Stomach (tissue), 9 donors: ENCODE results near the gene HASPIN. TPM values are rescaled to one million over a fixed set of nuclear protein-coding genes. Genes with fewer than 3 reads are reported as not detected.
"Not testable (repeated sequence)": the region's sequence is repeated elsewhere in the genome, so short reads cannot be mapped to it uniquely, and the experiment has no call there.

Experiments
- DNase-seq, 2 donors: peaks; one replicate each; pipeline versions ENCODE4 v3.0.0 to v3.0.0-alpha.2; 2013 to 2019
- H3K27ac ChIP-seq, 5 donors: fragments of 200-600 bp in 4 of 5; sonication (generic) in 4 of 5; one replicate each; pipeline ENCODE4 v1.5.1; 2013 to 2019; ENCODE audit warnings: mild to moderate bottlenecking in 1 of 5, moderate library complexity in 1 of 5
- H3K27me3 ChIP-seq, 3 donors: fragments of 200-600 bp; sonication (generic); one replicate each; pipeline ENCODE4 v1.5.1; 2017 to 2019; ENCODE audit warnings: mixed run types in 1 of 3
- H3K36me3 ChIP-seq, 4 donors: fragments of 200-600 bp; sonication (generic); 1 replicate in 3 of 4; 2 replicates in 1 of 4; pipeline ENCODE4 v1.5.1; 2016 to 2019
- H3K4me1 ChIP-seq, 4 donors: fragments of 200-600 bp; sonication (generic); one replicate each; pipeline ENCODE4 v1.5.1; 2016 to 2019
- H3K4me3 ChIP-seq, 4 donors: fragments of 200-600 bp; sonication (generic) in 3 of 4; one replicate each; pipeline ENCODE4 v1.5.1; 2016 to 2019; ENCODE audit warnings: mild to moderate bottlenecking in 1 of 4
- H3K9me3 ChIP-seq, 4 donors: fragments of 200-600 bp; sonication (generic); one replicate each; pipeline ENCODE4 v1.5.1; 2016 to 2019
- CTCF ChIP-seq, 7 experiments: fragments of 450-650 bp in 4 of 7; fragments of 200-600 bp in 3 of 7; sonication (generic) in 3 of 7; IDR thresholded peaks; one replicate each; pipeline ENCODE4 v1.5.1; 2016 to 2019; ENCODE audit warnings: antibody characterized with exemption in 7 of 7, control low read depth in 2 of 7, mild to moderate bottlenecking in 1 of 7
- EP300 ChIP-seq: sonication (generic); formaldehyde crosslinking; IDR thresholded peaks from one replicate; pipeline ENCODE4 v1.6.1; 2017; ENCODE audit warnings: antibody characterized with exemption
- POLR2A ChIP-seq, 4 donors: fragments of 450-650 bp; IDR thresholded peaks; one replicate each; pipeline ENCODE4 v1.6.1; 2016; ENCODE audit warnings: antibody characterized with exemption in 4 of 4, control low read depth in 2 of 4, mild to moderate bottlenecking in 1 of 4, moderate library complexity in 1 of 4
- POLR2AphosphoS5 ChIP-seq, 3 donors: sonication (generic); formaldehyde crosslinking; IDR thresholded peaks; one replicate each; pipeline ENCODE4 v1.6.1; 2016; ENCODE audit warnings: antibody characterized with exemption in 3 of 3
- WGBS, 5 donors: extraction: QIAGEN DNeasy Blood & Tissue Kit in 3 of 5; methylation state at CpG; one replicate each; pipeline versions ENCODE4 v1.1.5 to v1.1.7; 2013 to 2018; 5-methylcytosine and 5-hydroxymethylcytosine counted together
- intact Hi-C: fragments of 100-400 bp; cut with DNase I; formaldehyde crosslinking; loops from one replicate; pipeline ENCODE4 v1.15.1; 2023; ENCODE audit warnings: low total_unique reads
- polyA plus RNA-seq, 3 donors: library from polyadenylated mRNA; stranded (reverse); fragments of 200-250 nt; gene quantifications; one replicate each; pipeline ENCODE4 v1.2.3, GENCODE V29; 2013
- total RNA-seq, 5 donors: library from RNA; depleted of rRNA; stranded (reverse); fragments of >200 nt; gene quantifications; one replicate each; pipeline versions ENCODE4 v1.1.0 to v1.2.3, GENCODE V29; 2014 to 2016
- donor health status: healthy with polysubstance abuse.
- donor health status: Bipolar disorder and iron deficiency.
- donor health status: healthy.

Gene HASPIN
- total and polyA plus RNA-seq, 8 donors, result 0.30 to 0.89 (median 0.68) TPM; not detected in 3

- 1 to 4% (median 2%) methylated on average over 9 to 13 of the region's 13 CpGs for WGBS, 5 donors
- H3K4me1 ChIP-seq, result peaks cover 25 to 56% (median 43%) of the 10 kb centered on the region in 4 donors
- TF ChIP-seq POLR2AphosphoS5 (IDR thresholded peaks at IDR 0.05), result no peak
- TF ChIP-seq CTCF (IDR thresholded peaks at IDR 0.05), result no peak
- no peak for TF ChIP-seq EP300
- no peak for TF ChIP-seq POLR2A (IDR thresholded peaks at IDR 0.05)
- H3K27ac ChIP-seq, result peak overlapping the region; percentile 83 to 94 (median 92)
- intact Hi-C loops, result no loop called here
- H3K36me3 ChIP-seq, result peaks cover 11 to 39% (median 22%) of the 10 kb centered on the region in 4 donors
- H3K4me3 ChIP-seq, result peak overlapping the region; percentile 74 to 97 (median 88)
- no peak for DNase-seq
- no peaks in the 10 kb centered on the region for H3K9me3 ChIP-seq
- H3K27me3 ChIP-seq, result no peaks in the 10 kb centered on the region
Observed at GRCh38 chr17:3723188-3723555, 531 bp upstream of the HASPIN start.

DNA sequence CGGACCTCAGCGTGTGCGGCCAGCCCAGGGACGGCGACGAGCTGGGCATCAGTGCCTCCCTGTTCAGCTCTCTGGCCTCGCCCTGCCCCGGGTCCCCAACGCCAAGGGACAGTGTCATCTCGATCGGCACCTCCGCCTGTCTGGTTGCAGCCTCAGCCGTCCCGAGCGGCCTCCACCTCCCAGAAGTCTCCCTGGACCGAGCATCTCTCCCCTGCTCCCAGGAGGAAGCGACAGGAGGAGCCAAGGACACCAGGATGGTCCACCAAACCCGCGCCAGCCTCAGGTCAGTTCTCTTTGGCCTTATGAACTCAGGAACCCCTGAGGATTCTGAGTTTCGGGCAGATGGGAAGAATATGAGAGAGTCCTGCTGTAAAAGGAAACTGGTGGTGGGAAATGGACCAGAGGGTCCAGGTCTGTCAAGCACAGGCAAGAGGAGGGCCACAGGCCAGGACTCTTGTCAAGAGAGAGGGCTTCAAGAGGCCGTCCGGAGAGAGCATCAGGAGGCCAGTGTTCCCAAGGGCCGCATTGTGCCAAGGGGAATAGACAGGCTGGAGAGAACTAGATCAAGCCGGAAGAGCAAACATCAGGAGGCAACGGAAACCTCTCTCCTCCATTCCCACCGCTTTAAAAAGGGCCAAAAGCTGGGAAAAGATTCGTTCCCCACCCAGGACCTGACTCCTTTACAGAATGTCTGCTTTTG lies 825 bp downstream of the HASPIN start:
- TF ChIP-seq EP300 (no peak), CTCF (IDR thresholded peaks at IDR 0.05) (no peak), POLR2AphosphoS5 (IDR thresholded peaks at IDR 0.05) (no peak), POLR2A (IDR thresholded peaks at IDR 0.05) (no peak)
- intact Hi-C loops, result no loop called here
- Histone ChIP-seq H3K4me3 (peak overlapping the region; percentile 74 to 97 (median 88)), H3K36me3 (peaks cover 7 to 26% (median 9%) of the 10 kb centered on the region in 4 donors), H3K27ac (peak overlapping the region in 3 of 5 donors; percentile 83 to 92 (median 91)), H3K27me3 (no peaks in the 10 kb centered on the region), H3K9me3 (no peaks in the 10 kb centered on the region), H3K4me1 (peaks cover 23 to 51% (median 40%) of the 10 kb centered on the region in 4 donors)
- WGBS, 5 donors, result 16 to 27% (median 18%) methylated on average over 19 to 27 of the region's 27 CpGs
- DNase-seq, result no peak

DNA sequence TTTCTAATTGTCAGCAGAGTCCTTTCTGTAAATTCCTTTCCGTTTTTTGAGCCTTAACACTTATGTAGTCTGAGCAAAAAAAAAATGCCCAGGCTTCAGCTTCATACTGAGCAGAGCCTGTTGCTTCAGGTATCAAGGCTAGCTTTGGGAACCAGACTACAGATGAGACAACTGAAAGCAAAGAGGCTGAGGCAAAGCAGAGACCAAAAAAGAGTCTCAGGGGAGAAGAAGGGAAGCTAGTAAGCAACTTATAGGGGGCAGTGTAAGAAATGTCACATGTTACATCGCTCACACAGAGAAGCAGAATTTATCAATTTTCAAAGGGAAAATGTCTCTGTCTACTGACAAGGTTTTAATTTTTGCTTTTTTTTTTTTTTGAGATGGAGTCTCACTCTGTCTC lies 3.3 kb downstream of the HASPIN start:
- 36 to 70% (median 51%) methylated on average over 2 of the region's 2 CpGs for WGBS, 5 donors
- TF ChIP-seq POLR2AphosphoS5 (IDR thresholded peaks at IDR 0.05), result no peak
- no peak for TF ChIP-seq EP300
- TF ChIP-seq CTCF (IDR thresholded peaks at IDR 0.05), result no peak
- TF ChIP-seq POLR2A (IDR thresholded peaks at IDR 0.05), result no peak
- intact Hi-C loops, result no loop called here
- H3K36me3 ChIP-seq, result peaks cover 0 to 8% (median 0%) of the 10 kb centered on the region in 4 donors
- DNase-seq, result no peak
- no peaks in the 10 kb centered on the region for H3K9me3 ChIP-seq
- H3K4me3 ChIP-seq, result no peak overlapping the region
- no peaks in the 10 kb centered on the region for H3K27me3 ChIP-seq
- peaks cover 9 to 26% (median 22%) of the 10 kb centered on the region in 4 donors for H3K4me1 ChIP-seq
- no peak overlapping the region for H3K27ac ChIP-seq

DNA sequence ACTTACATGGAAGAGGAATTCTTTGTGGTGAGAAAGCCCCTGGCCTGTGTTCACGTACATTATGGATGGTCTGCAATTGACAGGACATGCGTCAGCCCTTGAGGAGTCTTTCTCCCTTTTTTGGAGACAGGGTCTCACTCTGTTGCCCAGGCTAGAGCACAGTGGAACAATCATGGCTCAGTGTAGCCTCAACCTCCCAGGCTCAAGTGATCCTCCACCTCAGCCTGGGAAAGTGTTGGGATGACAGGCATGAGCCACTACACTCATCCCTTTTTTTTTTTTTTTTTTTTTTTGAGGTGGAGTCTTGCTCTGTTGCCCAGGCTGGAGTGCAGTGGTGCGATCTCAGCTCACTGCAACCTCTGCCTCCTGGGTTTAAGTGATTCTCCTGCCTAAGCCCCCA lies 4.4 kb downstream of the HASPIN start:
- H3K4me3 ChIP-seq, intact Hi-C loops, H3K27ac ChIP-seq, H3K9me3 ChIP-seq, DNase-seq, H3K36me3 ChIP-seq, H3K27me3 ChIP-seq: not testable (repeated sequence)
- peaks cover 9 to 16% (median 12%) of the 10 kb centered on the region in 4 donors for H3K4me1 ChIP-seq
- 89 to 100% (median 96%) methylated on average over 3 of the region's 3 CpGs for WGBS, 5 donors

DNA sequence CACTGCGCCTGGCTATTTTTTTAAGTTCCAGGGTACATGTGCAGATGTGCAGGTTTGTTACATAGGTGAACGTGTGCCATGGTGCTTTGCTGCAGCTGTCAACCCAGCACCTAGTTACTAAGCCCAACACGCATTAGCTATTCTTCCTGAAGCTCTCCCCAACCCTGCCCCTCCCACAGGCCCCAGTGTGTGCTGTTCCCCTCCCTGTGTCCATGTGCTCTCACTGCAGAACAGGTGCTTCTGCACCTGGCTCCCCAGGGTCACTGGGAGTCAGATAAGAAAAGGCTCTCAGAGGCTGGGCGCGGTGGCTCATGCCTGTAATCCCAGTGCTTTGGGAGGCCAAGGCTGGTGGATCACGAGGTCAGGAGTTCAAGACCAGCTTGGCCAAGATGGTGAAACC lies 6.2 kb downstream of the HASPIN start:
- peak in 1 of 2 donors; percentile 47 for DNase-seq
- Histone ChIP-seq H3K4me1 (peaks cover 0 to 8% (median 0%) of the 10 kb centered on the region in 4 donors), H3K36me3 (peaks cover 0 to 8% (median 0%) of the 10 kb centered on the region in 4 donors), H3K9me3 (no peaks in the 10 kb centered on the region), H3K4me3 (no peak overlapping the region), H3K27me3 (no peaks in the 10 kb centered on the region), H3K27ac (no peak overlapping the region)
- intact Hi-C loops, result no loop called here
- WGBS, 5 donors, result 61 to 73% (median 69%) methylated on average over 6 of the region's 6 CpGs
- no peak for TF ChIP-seq POLR2A (IDR thresholded peaks at IDR 0.05)
- no peak for TF ChIP-seq POLR2AphosphoS5 (IDR thresholded peaks at IDR 0.05)
- TF ChIP-seq EP300, result no peak
